HG02610 (cell line): ENCODE results near the gene PRSS36.
"Not testable (repeated sequence)": the region's sequence is repeated elsewhere in the genome, so short reads cannot be mapped to it uniquely, and the experiment has no call there.

Experiments
- ATAC-seq: cut with Tn5 transposase; IDR thresholded peaks from one replicate; pipeline ENCODE4 v1.9.1; 2021; ENCODE audit warnings: mild to moderate bottlenecking, moderate library complexity; ENCODE audit not compliant: unreplicated experiment

The PRSS36 gene

GRCh38 chr16:31149894-31150890 lies at the start of gene PRSS36:
Gene PRSS36 (minus strand): TSS chr16:31150066. CDS start chr16:31150035, 31 bp downstream.
- no peak for ATAC-seq

GRCh38 chr16:31199430-31200041 lies 49.7 kb upstream of the PRSS36 start:
- ATAC-seq: no peak

GRCh38 chr16:31198207-31198882 lies 48.5 kb upstream of the PRSS36 start:
- ATAC-seq: no peak

- ATAC-seq: no peak
Measured at GRCh38 chr16:31196324-31197088, 46.6 kb upstream of the PRSS36 start.

GRCh38 chr16:31195861-31196260 lies 46.0 kb upstream of the PRSS36 start:
- not testable (repeated sequence) for ATAC-seq

- peak; percentile 59 for ATAC-seq
Measured at GRCh38 chr16:31194898-31195297, 45.0 kb upstream of the PRSS36 start.

GRCh38 chr16:31193874-31194273 lies 44.0 kb upstream of the PRSS36 start:
- ATAC-seq: no peak

GRCh38 chr16:31192856-31193642 lies 43.2 kb upstream of the PRSS36 start:
- no peak for ATAC-seq

GRCh38 chr16:31191697-31192428 lies 42.0 kb upstream of the PRSS36 start:
- ATAC-seq: no peak

GRCh38 chr16:31190818-31191444 lies 41.1 kb upstream of the PRSS36 start:
- ATAC-seq: no peak

- no peak for ATAC-seq
Measured at GRCh38 chr16:31190061-31190460, 40.2 kb upstream of the PRSS36 start.

- ATAC-seq: no peak
Measured at GRCh38 chr16:31189412-31189778, 39.5 kb upstream of the PRSS36 start.

- ATAC-seq: no peak
Measured at GRCh38 chr16:31188450-31189411, 38.9 kb upstream of the PRSS36 start.

- no peak for ATAC-seq
Measured at GRCh38 chr16:31187808-31188189, 37.9 kb upstream of the PRSS36 start.

GRCh38 chr16:31186930-31187807 lies 37.3 kb upstream of the PRSS36 start:
- no peak for ATAC-seq

GRCh38 chr16:31186176-31186575 lies 36.3 kb upstream of the PRSS36 start:
- ATAC-seq: no peak

GRCh38 chr16:31185339-31185738 lies 35.5 kb upstream of the PRSS36 start:
- no peak for ATAC-seq
